GM18861 (cell line): Measurements from ENCODE around the gene SDC1.
"Not testable (repeated sequence)": the region's sequence is repeated elsewhere in the genome, so short reads cannot be mapped to it uniquely, and the experiment has no call there.

Experiments used
- ATAC-seq: cut with Tn5 transposase; IDR thresholded peaks from one replicate; pipeline ENCODE4 v1.9.1; 2021; ENCODE audit not compliant: unreplicated experiment

SDC1 gene, protein sequence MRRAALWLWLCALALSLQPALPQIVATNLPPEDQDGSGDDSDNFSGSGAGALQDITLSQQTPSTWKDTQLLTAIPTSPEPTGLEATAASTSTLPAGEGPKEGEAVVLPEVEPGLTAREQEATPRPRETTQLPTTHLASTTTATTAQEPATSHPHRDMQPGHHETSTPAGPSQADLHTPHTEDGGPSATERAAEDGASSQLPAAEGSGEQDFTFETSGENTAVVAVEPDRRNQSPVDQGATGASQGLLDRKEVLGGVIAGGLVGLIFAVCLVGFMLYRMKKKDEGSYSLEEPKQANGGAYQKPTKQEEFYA

DNA sequence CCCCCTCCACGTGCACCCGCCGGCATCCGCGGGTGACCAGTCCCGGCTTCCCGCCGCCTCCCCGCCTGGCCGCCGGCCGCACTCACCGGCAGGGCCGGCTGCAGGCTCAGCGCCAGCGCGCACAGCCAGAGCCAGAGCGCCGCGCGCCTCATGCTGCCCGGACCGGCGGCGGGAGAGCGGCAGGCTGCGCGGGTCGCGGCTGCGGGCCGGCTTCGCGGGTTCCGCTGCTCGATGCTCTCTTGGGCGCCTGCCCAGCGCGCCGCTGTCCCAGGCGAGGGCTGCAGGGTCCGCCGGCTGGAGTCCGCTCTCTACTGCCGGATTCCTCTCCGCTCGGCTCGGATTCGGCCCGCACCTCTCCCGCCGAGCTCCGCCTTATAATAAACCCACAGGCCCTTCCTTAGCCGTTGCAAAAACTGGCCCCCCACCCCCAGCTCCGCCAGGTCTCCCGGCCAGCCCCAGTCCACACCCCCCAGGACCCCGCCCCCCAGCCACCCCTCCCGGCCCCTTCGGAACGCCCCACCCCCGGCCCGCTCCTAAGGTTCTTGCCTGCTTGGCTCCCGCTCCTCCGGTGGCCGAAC lies at the start of gene SDC1:
Gene SDC1 (minus strand): TSS at position 415 of the 578 bp plus-strand sequence. CDS start 263 bp downstream, at position 152.
- ATAC-seq, result no peak

DNA sequence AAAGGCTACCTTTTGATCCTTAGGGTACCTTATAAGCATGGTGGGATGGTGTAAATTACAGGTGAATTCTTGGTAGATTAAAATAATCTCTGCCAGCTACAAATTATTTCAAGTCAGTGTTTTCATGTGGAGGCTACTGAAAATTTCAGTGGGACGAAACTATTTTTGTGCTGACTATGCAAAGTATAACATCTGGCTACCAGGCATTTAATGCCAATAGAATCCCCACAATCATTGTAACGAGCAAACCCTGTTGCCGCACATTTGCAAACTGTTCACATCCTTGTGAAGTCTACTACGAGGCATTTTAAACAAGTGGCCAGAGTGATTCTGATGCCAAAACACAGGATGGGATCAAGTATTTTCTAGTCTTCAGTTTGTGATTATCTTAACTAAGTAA lies 48.1 kb upstream of the SDC1 start:
- no peak for ATAC-seq

DNA sequence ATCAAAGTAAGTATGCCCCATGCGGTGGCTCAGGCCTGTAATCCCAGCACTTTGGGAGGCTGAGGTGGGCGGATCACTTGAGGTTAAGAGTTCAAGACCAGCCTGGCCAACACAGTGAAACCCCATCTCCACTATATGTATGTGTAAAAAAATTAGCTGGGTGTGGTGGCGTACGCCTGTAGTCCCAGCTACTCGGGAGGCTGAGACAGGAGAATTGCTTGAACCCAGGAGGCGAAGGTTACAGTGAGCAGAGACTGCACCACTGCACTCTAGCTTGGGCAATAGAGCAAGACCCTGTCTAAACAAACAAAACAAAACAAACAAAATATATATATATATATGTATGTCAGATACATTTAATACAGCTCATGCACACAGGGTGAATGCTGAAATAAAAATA lies 43.4 kb upstream of the SDC1 start:
- ATAC-seq, result not testable (repeated sequence)

DNA sequence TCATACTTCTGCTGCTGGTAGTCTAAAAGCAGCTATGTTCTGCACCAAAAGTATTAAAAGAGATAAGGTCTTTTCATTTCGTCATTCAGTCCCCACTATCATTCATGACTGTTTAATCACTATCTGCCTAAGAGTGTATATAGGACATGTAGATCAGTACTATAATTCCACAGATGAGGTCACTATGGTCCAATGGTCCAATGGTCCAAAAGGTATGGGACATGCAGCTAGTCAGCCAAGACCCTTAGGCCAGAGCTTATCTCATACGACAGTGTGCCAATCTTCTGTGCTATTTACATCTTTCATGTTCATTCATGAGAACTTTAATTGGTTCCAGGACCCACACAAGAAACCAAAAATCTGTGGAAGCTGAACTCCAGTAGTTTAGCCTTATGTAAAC lies 42.6 kb upstream of the SDC1 start:
- ATAC-seq, result no peak

DNA sequence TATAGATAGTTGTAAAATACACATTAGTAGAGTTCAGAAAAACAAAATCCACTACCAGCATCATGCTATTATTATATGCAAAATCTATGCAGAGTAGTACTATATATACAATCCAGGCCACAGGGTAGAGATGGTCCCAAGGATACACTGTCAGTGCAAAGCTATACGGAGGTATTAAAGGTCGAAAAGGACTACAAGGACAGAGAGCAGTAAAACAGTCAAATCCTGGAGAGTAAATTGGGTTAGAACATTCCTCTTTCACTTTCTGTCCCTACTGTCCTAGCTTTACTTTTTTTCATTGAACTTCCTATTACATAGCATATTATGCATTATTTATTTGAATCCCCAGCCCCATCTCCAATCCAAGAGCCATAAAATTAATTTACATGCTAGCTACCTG lies 39.7 kb upstream of the SDC1 start:
- ATAC-seq, result no peak

DNA sequence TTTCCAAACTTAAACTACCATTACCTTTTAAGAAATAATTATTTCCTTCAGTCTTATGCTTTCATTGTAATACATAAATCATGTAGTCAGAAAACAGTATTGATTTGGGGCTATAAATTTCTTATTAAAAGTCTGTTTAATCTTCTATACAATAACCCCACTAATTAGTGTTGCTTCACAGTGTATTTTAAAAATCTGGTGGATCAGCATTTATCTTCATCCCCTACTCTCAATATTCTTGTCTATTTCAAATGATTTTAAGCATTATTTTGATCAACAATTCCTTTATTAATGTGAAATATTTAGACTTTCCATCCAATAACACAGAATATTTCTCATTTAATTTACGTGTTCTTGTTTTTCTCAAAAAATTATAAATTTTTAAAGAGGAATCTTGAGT lies 32.5 kb upstream of the SDC1 start:
- no peak for ATAC-seq

DNA sequence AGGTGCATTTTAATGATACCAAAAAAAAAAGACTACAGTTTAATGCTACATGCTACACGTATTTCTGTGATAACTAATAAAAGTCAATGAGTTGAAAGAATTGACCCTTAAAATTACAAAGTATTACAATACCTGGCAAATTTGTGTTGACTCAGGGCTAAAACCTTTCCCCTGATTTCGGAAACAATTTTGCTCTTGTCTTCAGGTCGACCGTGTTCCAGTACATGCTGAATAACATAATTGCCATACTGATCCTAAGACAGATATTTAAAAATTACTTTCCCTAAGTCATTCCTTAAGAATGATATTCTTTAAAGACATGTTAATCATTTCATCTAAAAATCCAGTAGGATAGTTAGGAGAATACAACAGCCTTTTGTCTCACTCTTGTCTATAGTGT lies 29.8 kb upstream of the SDC1 start:
- ATAC-seq, result no peak

DNA sequence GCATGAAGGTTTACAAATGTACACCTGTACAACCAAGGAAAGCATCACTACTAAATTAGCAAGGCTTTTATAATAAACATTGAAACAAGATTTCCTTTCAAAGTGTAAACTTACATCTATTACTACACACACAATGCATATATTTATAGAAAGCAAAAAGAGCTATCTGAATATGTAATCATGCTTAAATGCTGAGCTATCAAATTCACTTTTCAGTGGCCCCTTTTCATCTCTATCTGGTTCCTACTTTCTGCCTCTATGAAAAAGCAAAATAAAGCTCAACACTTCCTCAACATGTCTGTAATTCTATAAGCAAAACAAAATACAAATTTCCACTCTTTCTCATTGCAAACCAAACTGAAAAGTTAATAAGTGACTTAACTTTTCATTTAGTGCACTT lies 25.5 kb upstream of the SDC1 start:
- ATAC-seq, result no peak

DNA sequence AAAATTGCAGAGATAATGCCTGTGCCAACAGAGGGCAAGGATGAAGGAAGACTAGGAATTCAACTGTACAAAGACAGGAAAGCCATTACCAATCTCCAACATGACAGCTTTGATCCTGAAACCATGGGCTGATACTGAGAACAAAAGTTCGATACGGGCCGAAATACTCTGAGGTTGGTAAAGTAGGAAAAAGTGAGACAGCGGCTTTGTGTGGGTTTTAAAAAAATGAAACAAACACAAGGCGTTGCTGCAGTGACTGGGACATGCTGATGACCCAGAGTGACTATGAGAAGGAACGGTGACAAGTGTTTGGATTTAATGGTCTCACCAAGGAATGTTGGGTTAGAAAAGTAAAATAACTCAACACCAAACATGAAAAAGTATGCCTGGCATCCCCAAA lies 24.2 kb upstream of the SDC1 start:
- ATAC-seq, result no peak

DNA sequence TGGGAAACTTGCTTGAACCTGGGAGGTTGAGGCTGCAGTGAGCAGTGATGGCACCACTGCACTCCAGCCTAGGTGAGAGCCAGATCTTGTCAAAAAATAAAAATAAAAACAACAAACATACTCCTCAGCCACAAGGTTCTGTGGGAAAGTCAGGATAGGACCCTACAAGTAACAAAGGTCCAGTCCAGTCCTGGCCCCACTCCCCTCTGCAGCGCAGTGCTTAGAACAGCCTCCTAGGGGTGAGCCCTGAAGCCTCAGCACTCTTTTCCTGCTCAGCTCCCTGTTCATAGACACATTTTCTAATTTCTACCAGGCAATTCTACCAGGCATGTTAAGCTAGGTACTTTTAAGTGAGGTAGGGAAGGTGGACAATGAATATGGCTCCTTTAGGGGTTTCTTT lies 22.2 kb upstream of the SDC1 start:
- ATAC-seq, result no peak

DNA sequence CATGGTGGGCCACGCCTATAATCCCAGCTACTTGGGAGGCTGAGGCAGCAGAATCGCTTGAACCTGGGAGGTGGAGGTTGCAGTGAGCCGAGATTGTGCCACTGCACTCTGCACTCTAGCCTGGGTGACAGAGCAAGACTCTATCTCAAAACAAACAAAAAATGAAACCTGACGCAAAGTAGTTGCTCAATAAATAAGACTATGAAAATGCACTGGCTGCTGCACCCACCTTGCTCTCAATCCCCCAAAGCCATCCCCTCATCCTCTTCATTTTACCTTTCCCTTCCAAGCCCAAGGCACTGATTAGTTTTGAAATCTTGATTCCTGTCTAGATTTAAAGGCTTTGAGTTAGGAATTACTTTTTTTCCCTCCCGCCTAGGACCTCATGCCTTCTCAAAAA lies 18.7 kb upstream of the SDC1 start:
- ATAC-seq, result not testable (repeated sequence)

DNA sequence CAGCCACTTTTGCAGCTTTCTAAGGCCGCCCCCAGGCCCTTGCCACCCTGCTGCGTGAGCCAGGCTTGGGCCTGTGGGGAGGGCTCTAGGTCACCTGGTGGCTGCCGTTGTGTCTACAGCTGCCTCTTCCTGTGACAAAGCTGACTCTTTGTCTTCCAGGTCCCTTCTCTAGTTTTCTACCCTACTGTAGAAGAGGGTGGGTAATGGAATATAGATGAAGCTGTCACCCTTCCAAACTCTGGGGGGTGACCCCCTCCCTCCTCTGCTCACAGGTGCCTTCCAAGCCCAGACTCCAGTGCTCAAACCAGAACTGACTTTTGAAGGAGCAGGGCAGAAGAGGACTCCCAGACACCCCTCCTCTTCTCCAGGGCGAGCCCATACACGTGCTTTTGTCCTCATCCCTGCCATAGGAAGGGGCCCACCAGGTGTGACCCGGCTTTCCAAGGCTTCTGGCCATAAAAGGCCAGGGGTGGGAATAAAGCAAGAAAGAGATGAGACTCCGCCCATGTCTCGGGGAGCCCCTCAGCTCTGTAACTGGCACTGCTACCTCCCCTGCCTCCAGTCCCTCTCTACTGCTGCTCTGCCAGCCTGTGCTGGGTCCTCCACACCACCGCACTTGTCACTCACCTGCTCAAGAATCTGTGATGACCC lies 17.9 kb upstream of the SDC1 start:
- ATAC-seq, result no peak

DNA sequence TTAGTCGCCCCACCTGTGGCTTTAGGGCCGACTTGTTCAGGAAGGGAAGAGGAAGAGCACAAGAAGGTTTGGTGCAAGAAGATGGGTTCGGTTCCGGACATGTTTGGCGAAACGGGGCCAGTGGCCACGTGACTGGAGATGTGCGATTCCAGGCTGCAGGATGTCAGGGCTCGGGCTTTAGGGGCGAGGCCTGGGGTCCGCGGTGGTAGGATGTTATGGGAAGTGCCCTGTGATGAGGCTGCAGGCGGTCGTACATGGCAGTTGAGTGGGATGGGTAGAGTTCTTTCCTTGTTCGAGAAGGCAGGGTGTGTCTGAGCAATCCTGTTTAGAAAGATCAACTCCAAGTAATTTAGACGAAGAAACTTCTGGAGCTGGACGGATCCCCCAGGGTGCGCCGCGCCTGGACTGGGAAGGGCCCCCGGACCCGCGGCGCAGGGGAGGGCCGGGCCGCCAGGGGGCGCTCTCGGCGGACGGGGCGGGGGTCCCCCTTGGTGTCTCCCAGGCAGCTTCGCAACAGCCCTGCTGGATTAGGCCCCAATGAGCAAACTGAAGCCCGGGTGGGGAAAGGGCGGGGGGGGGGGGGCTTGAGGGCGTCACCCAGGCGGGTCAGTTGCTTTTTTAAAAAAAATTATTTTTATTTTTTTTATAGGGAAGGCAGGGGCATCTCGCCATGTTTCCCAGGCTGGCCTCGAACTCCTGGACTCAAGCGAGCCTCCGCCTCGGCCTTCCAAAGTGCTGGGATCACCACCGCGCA lies 17.2 kb upstream of the SDC1 start:
- no peak for ATAC-seq

DNA sequence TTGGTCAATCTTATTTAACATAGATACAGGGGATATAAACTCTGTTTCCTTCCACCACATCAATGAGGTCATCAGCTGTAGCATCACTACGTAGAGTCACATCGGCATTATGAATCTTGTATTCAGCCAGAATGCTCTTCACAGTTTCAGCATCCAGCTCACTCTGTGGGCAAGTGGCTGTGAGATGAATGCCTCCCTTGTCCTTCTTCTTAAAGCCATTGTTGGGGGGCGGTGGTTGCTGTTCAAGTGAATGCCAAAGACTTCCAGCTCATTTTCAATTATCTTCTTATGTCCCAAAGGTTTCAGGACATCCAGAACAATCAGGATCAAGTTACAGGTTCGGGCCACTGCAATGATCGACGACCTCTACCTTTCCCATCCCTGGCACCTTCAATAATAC lies 15.4 kb upstream of the SDC1 start:
- not testable (repeated sequence) for ATAC-seq

DNA sequence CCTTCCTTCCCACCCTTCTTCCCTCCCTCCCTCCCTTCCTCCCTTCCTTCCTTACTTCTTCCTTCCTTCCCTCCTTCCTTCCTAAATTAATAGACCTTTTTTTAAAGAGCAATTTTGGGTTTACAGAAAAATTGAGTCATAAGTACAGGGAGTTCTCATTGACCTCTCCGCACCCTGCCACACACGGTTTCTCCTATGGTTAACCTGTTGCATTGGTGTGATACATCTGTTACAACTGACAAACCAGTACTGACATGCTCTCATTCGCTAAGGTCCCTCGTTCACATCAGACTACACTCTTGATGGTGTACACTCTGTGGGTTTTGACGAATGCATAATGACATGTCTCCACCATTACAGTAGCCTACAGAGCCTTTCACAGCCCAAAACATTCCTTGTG lies 11.6 kb upstream of the SDC1 start:
- ATAC-seq, result no peak

DNA sequence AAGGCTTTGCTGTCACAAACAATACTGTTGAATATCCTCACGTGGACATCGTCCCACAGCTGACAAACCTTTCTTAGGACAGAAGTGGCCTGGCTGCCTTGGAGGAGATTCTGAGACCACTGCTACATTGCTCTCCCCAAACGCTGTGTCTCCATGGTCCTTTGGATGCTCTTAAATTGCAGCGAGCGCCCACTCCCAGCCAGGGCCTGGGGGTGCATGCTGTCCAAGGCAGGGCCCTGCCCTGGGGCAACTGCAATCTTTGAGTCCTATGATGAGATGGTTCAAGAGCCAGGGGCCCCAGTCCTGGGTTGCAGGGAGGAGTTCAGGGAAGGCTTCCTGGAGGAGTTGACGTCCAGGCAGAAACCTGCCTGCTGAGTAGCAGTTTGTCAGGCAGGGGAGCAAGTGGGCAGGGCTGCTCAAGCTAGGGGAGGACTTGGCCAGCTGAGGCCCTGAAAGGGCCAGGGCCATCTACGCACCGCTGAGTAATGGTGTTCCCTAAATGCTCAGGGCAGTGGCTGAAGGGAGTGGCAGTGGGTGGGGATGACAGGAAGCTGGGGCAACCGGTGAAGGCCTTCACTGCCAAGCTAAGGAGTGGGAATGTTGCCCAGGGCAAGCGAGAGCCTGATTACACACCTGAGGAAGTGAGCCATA lies 10.8 kb upstream of the SDC1 start:
- ATAC-seq, result no peak

DNA sequence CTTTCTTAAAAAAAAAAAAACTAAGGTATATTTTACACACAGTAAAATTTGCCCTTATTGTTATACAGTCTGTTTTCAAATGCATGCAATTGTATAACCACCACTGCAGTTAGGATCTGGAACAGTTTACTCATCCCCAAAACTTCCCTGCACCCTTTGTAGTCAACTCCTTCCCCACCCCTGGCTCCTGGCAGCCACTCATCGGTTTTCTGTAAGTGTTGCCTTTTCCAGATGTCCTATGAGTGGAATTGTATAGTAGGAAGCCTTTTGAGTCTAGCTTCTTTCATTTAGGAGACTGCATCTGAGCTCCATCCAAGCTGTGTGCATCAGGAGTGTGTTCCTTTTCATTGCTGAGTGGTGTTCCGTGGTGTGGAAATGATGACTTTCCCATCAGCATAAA lies 9.7 kb upstream of the SDC1 start:
- ATAC-seq, result not testable (repeated sequence)

DNA sequence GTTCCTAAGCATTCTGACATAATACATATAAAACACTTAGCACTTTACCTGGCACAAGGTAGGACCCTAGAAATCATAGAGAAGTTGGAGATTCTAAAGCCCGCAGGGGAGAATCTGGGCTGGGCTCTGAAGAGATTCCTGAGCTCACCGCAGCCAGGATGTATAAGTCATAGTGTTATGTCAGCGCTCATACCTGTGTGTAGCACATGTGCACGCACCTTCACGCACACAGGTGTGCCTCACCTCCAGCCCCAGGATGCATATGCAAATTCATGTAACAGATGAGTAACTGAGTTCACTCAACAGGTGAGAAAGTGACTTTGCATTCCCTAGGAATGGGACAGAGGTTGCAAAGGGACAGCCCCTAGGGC lies 7.9 kb upstream of the SDC1 start:
- no peak for ATAC-seq

DNA sequence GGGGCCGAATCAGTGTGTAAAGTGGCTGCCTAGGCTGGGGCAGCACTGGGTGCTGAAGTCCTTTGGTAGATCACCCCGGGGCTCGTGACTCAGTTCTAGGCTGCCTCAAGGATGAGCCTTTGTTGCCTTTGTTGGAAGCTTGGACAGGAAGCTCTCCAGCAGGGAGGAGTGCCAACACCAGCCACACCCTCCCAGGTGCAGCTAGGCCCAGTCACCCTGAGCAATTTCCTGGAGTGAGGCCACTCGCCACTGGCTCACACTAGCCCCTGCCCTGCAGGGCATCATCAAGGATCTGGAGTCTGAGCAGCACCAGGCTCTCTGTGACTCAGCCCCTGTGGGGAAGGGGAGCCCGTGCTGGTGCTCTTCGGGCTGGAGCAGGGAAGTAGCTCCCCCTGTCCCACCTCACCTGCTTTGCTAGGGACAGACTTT lies 6.7 kb upstream of the SDC1 start:
- no peak for ATAC-seq

DNA sequence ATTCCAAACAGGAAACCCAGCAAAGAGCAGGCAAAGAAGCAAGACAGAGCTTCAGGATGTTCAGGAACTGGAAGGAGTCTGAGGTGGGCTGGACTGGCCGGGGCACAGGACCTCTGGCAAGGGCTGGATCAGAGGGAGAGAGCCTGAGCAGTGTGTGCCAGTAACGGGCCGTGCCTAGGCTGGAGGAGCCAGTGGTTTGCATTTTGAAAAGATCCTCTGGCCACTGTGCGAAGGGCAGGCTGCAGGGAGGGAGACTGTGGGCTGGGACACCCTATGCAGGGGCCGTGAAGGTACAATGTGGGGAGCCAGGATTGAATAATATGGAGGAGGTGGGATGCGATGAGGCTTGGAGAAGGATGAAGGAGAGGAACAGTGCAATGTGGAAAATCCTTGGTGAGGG lies 6.2 kb upstream of the SDC1 start:
- no peak for ATAC-seq

DNA sequence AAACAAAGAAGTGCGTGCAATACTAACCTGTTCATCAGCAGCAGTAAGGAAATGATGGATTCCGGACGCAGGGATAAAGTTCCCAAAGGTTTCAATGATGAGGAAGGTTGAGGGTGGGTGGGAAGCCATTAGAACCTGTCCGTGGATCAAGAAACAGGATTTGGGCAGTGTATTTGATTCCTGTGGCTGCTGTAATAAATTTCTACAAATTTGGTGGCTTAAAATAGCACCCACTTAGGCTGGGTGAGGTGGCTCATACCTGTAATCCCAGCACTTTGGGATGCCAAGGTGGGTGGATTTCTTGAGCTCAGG lies 5.1 kb upstream of the SDC1 start:
- no peak for ATAC-seq
